Stimulated activated CD8-positive, alpha-beta memory T cell treated with anti-CD3 and anti-CD28 coated beads, Interleukin-7, amount 100 ng/mL, for 48 hours (primary cell): ENCODE measurements around the gene NFIA.
"Not testable (repeated sequence)": the region's sequence is repeated elsewhere in the genome, so short reads cannot be mapped to it uniquely, and the experiment has no call there.

Source experiments
- DNase-seq, 2 donors: peaks; one replicate each; pipeline ENCODE4 v3.0.0-alpha.2; 2020; ENCODE audit warnings: low read depth in 1 of 2; ENCODE audit errors: extremely low read depth in 1 of 2

The NFIA gene

GRCh38 chr1:61124696-61125095 is 42.3 kb downstream of the NFIA start:
- DNase-seq, result no peak

- DNase-seq, result no peak
Measured at GRCh38 chr1:61125263-61125662, 42.9 kb downstream of the NFIA start.

DNA sequence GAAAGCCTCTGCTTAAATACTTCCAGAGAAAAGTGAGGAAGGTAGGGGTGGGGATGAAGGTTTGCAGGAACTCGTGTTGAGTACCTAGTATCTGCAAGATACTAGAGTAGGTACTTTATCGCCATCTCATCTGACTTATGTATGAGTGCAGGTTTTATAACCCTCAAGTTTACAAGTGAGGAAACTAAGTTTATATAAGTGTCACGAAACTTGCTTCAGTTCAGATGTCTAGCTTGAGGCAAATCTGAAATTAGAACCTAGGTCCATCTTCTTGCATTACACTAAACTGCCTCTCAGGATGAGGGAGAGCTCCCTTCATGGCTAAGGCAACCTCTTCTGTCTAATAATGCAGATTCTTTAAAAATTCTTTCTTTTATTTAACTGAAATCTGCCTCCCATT is 43.5 kb downstream of the NFIA start:
- no peak for DNase-seq

- DNase-seq, result not testable (repeated sequence)
Measured at GRCh38 chr1:61126843-61127242, 44.5 kb downstream of the NFIA start.

DNA sequence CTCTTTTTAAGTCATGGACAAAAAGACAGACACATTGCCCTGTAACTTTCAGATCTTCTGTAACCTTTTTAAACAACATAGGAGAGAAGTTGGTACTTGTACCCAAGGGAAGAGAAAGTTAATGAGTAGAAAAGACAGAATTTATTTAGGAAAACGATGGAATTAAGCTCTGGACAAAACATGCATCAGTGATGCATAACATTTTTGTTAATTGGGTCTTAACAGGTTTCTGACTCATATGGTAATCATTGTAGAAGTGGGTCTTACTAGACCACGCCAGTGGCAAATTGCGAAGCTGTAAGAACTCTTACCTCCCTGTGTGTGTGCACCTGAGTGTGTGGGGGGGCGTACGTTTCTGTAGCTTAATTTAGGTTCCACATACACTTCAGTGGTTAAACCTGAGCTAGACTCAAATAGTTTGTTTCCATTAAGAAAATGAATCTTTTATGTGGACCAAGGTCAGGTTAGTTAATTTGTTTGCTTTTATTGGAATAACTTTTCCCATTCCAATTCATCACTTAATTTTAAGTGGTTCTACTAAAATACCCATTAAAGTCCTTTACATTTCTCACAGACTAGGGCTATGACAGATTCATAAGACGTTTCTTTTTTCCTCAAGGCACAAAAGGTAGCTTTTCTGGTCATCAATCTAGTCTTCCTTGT is 48.1 kb downstream of the NFIA start:
- no peak for DNase-seq

- no peak for DNase-seq
Measured at GRCh38 chr1:61131248-61131647, 48.9 kb downstream of the NFIA start.

DNA sequence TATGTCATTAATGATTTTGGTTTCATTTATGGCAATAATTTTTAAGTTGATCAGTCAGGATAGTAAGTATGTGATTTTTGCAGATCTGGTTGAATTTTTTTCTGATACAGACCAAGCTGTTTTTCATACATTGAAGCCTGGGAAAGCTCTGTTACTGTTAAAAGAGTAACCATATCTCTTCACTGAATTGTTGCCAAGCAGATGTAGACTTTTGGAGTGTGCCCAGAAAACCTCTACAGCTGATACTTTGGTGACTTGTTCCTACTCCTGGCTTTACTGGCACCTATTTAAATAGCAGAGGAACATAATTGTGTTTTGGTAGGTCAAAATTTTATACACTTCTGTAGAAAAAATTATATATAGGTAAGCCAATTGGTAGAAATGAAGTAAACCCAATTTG is 49.4 kb downstream of the NFIA start:
- DNase-seq, result no peak

GRCh38 chr1:61132176-61132638 is 49.8 kb downstream of the NFIA start:
- no peak for DNase-seq

- no peak for DNase-seq
Measured at GRCh38 chr1:61132645-61133334, 50.4 kb downstream of the NFIA start.

DNA sequence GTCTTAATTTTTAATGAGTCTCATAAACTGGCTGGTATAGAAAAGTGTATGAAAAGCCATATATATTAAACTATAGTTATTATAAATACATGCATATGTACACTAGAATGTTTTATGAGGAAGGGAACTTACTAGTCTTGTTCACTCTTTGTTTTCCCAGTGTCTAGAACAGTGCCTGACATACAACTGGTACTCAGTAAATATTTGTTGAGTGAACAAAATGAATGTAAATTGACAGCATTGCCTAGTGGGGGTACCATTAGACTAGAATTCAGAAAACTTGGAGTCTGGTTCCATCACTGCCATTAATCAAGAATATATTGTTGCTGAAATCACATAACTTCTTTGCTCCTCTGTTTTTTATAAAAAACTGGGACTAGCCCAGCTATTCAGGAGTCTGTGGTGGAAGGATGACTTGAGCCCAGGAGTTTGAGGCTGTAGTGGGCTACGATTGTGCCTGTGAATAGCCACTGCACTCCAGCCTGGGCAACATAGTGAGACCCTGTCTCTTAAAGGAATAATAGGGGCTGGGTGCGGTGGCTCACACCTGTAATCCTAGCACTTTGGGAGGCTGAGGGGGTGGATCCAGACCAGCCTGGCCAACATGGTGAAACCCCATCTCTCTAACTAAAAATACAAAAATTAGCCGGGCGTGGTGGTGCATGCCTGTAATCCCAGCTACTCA is 51.1 kb downstream of the NFIA start:
- DNase-seq, result no peak

GRCh38 chr1:61135291-61135690 is 52.9 kb downstream of the NFIA start:
- DNase-seq, result no peak

DNA sequence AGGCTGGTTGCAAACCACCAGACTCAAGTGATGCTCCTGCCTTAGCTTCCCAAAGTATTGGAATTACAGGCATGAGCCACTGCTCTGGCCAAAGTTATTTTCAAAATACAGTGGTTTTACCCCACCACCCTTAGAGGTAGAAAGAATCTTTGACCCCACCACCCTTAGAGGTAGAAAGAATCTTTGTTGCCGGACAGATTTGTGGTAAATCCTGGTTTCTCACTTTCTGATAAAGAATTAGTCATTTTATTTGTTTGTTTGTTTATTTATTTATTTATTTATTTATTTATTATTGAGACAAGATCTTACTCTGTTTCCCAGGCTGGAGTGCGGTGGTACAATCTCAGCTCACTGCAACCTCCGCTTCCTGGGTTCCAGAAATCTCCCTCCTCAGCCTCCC is 55.9 kb downstream of the NFIA start:
- DNase-seq, result no peak

- no peak for DNase-seq
Measured at GRCh38 chr1:61138921-61139774, 56.8 kb downstream of the NFIA start.

GRCh38 chr1:61139775-61140549 is 57.6 kb downstream of the NFIA start:
- no peak for DNase-seq

DNA sequence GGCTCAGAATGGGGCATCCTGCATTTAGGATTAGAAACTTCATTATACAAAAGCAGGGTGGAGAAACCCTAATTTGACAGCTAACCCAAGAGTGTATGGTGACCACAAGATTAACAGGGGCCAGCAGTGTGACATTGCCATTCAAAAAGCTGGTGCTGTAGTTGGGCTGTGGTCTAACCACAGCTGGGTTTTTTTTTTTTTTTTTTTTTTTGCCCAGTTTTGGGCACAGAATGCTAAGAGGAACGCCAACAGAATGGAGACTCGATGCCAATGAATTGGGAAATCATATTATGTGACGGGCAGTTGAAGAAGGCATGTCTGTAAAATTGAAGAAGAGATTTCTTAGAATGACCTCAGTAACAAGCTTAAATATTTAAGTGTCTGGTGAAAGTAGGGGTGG is 58.4 kb downstream of the NFIA start:
- no peak for DNase-seq

DNA sequence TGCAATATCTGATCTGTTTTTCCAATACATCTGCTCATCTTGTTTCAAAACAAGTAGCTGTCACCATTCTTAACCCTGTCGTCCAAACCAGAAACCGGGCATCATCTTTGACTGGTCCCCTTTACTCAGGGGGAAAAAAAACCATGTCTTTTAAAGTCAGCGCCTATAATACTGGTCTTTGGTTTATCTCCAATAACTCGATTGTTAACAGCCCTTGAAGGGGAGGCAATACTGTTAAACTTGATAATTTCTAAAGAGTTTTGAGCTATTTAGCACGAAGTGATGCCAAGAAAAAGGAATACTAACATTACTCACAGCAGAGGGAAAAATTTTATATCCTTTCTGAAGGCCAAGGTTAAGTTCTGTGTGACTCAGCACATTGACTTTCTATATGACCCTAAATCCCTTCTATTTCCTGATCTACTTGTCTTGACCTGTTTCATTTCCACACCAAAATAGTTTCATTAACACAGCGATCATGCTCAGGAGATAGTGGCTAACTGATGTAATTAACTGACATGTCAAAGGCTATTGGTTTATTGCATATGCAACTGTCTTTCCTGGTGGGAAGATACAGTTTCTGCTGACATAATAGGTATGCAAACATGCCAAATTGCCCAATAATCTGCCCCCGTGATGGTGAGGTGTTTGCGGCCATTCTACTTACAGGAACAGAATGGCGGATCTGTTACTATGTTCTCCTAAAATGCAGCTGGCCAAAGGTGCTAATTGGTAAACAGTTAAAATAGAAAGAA is 59.1 kb downstream of the NFIA start:
- DNase-seq, result no peak

DNA sequence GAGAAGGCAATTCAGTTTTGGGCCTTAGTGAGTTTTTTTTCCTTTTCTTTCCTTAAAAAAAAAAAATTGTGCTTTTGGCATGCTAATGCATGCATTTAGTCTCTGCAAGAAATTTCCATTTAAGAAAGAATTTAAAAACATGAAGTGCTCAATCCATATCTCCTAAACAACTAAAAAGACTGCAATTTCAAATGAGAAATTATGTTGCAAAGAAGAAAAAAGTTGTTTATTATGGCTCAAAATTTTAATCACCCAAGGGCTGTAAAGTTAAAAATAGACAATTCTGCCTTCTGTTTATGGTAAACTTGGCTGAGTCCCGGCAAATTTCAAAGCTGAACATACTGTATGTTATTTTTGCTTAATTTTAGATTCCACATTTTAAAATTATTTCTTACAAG is 59.7 kb downstream of the NFIA start:
- no peak for DNase-seq

GRCh38 chr1:61142726-61143500 is 60.6 kb downstream of the NFIA start:
- DNase-seq, result no peak
